Liver (tissue), 9 donors: ENCODE data around the gene LHFPL6. TPM values are rescaled to one million over a fixed set of nuclear protein-coding genes. Genes with fewer than 3 reads are reported as not detected.

Experiments used
- DNase-seq: peaks from one replicate; pipeline ENCODE4 v3.0.0-alpha.2; 2017; ENCODE audit warnings: low spot score
- H3K27ac ChIP-seq, 2 donors: one replicate each; pipeline ENCODE4 v1.7.0; 2013; ENCODE audit warnings: inconsistent platforms in 2 of 2, low read length in 2 of 2, control low read depth in 1 of 2, low read depth in 1 of 2, mild to moderate bottlenecking in 1 of 2
- H3K27me3 ChIP-seq, 4 donors: one replicate each; pipeline versions ENCODE4 v1.6.1 to v1.7.0; 2013; ENCODE audit warnings: low read length in 3 of 4, inconsistent platforms in 1 of 4, mild to moderate bottlenecking in 1 of 4, moderate library complexity in 1 of 4; ENCODE audit not compliant: control insufficient read depth in 4 of 4, insufficient read depth in 4 of 4
- H3K36me3 ChIP-seq, 4 donors: one replicate each; pipeline versions ENCODE4 v1.6.1 to v1.7.0; 2013; ENCODE audit warnings: low read length in 3 of 4, mild to moderate bottlenecking in 3 of 4, low read depth in 1 of 4, moderate library complexity in 1 of 4; ENCODE audit not compliant: control insufficient read depth in 4 of 4, insufficient read depth in 3 of 4
- H3K4me1 ChIP-seq, 4 donors: one replicate each; pipeline versions ENCODE4 v1.6.1 to v1.7.0; 2013; ENCODE audit warnings: low read length in 3 of 4, mild to moderate bottlenecking in 3 of 4, moderate library complexity in 1 of 4; ENCODE audit not compliant: control insufficient read depth in 4 of 4, insufficient read depth in 4 of 4
- H3K4me3 ChIP-seq, 3 donors: one replicate each; pipeline versions ENCODE4 v1.6.1 to v1.7.0; 2013; ENCODE audit warnings: low read length in 3 of 3, control low read depth in 1 of 3, low read depth in 1 of 3, mild to moderate bottlenecking in 1 of 3
- H3K9ac ChIP-seq, 2 donors: one replicate each; pipeline ENCODE4 v1.7.0; 2013; ENCODE audit warnings: low read length in 2 of 2, mild to moderate bottlenecking in 2 of 2, moderate library complexity in 2 of 2, control low read depth in 1 of 2, low read depth in 1 of 2
- H3K9me3 ChIP-seq, 4 donors: one replicate each; pipeline versions ENCODE4 v1.6.1 to v1.7.0; 2013; ENCODE audit warnings: low read length in 3 of 4; ENCODE audit not compliant: control insufficient read depth in 4 of 4
- ATF3 ChIP-seq: IDR thresholded peaks from 2 replicates; pipeline ENCODE4 v1.6.1; 2016; ENCODE audit warnings: antibody characterized with exemption
- CTCF ChIP-seq: fragments of 150-350 bp; IDR thresholded peaks from 2 replicates; pipeline ENCODE4 v1.5.1; 2017; ENCODE audit warnings: improper control_type of control experiment, low read depth, low read length; ENCODE audit not compliant: missing input control
- EGR1 ChIP-seq, 2 donors: IDR thresholded peaks; 2 replicates each; pipeline ENCODE4 v1.6.1; 2016 to 2018; ENCODE audit warnings: antibody characterized with exemption in 2 of 2, low read depth in 2 of 2
- FOXA1 ChIP-seq: IDR thresholded peaks from 2 replicates; pipeline ENCODE4 v1.6.1; 2016; ENCODE audit warnings: antibody characterized with exemption
- FOXA2 ChIP-seq: IDR thresholded peaks from 2 replicates; pipeline ENCODE4 v1.6.1; 2016; ENCODE audit warnings: antibody characterized with exemption
- GABPA ChIP-seq, 2 donors: IDR thresholded peaks in 1 of 2; conservative IDR thresholded peaks in 1 of 2; 2 replicates each; pipeline ENCODE4 v1.6.1; 2016; ENCODE audit warnings: antibody characterized with exemption in 2 of 2, mild to moderate bottlenecking in 1 of 2, moderate library complexity in 1 of 2
- HNF4A ChIP-seq, 2 donors: conservative IDR thresholded peaks; 2 replicates each; pipeline ENCODE4 v1.6.1; 2016; ENCODE audit warnings: antibody characterized with exemption in 2 of 2, mild to moderate bottlenecking in 2 of 2
- HNF4G ChIP-seq: IDR thresholded peaks from 2 replicates; pipeline ENCODE4 v1.6.1; 2016; ENCODE audit warnings: antibody characterized with exemption
- JUND ChIP-seq, 2 donors: IDR thresholded peaks; 2 replicates each; pipeline ENCODE4 v1.6.1; 2016; ENCODE audit warnings: antibody characterized with exemption in 2 of 2
- MAX ChIP-seq: IDR thresholded peaks from 2 replicates; pipeline ENCODE4 v1.6.1; 2016; ENCODE audit warnings: antibody characterized with exemption
- NR2F2 ChIP-seq: IDR thresholded peaks from 2 replicates; pipeline ENCODE4 v1.6.1; 2016; ENCODE audit warnings: antibody characterized with exemption
- RAD21 ChIP-seq, 2 donors: IDR thresholded peaks; 2 replicates each; pipeline ENCODE4 v1.6.1; 2016; ENCODE audit warnings: antibody characterized with exemption in 2 of 2, mild to moderate bottlenecking in 2 of 2
- RXRA ChIP-seq, 2 donors: IDR thresholded peaks; 2 replicates each; pipeline ENCODE4 v1.6.1; 2017 to 2018; ENCODE audit warnings: antibody characterized with exemption in 2 of 2, mild to moderate bottlenecking in 1 of 2
- SP1 ChIP-seq: IDR thresholded peaks from 2 replicates; pipeline ENCODE4 v1.6.1; 2018; ENCODE audit warnings: antibody characterized with exemption, mild to moderate bottlenecking
- TAF1 ChIP-seq: conservative IDR thresholded peaks from 2 replicates; pipeline ENCODE4 v1.6.1; 2016; ENCODE audit warnings: antibody characterized with exemption, mild to moderate bottlenecking
- YY1 ChIP-seq: IDR thresholded peaks from 2 replicates; pipeline ENCODE4 v1.6.1; 2016; ENCODE audit warnings: antibody characterized with exemption, mild to moderate bottlenecking
- ZBTB33 ChIP-seq: IDR thresholded peaks from 2 replicates; pipeline ENCODE4 v1.6.1; 2016; ENCODE audit warnings: antibody characterized with exemption
- WGBS: extraction: QIAGEN DNeasy Blood & Tissue Kit; methylation state at CpG from one replicate; pipeline ENCODE4 v1.1.7; 2013; 5-methylcytosine and 5-hydroxymethylcytosine counted together
- polyA plus RNA-seq, 2 donors: library from polyadenylated mRNA; stranded (reverse) in 1 of 2; unstranded in 1 of 2; fragments of 200-250 nt in 1 of 2; fragments of >200 nt in 1 of 2; fragmentation: Nextera tagmentation in 1 of 2; extraction: Ambion mirVana in 1 of 2; gene quantifications; one replicate each; pipeline versions ENCODE4 v1.2.1 to v1.2.3, GENCODE V29; 2013 to 2015
- total RNA-seq, 2 donors: library from RNA; depleted of rRNA; stranded (reverse); fragments of >200 nt; gene quantifications; one replicate each; pipeline ENCODE4 v1.2.3, GENCODE V29; 2014
- TF ChIP-seq, protein P1 (sequence below): IDR thresholded peaks from 2 replicates; pipeline ENCODE4 v1.6.1; 2016; ENCODE audit warnings: antibody characterized with exemption, mild to moderate bottlenecking
- donor health status: healthy.
- donor health status: healthy.
- donor health status: healthy.
- donor health status: healthy.
- donor health status: healthy.

LHFPL6 gene
- total and polyA plus RNA-seq, 4 donors: 2.6 to 8.3 (median 5.5) TPM

GRCh38 chr13:39525506-39525905 lies 77.5 kb downstream of the LHFPL6 start:
- H3K9me3 ChIP-seq: no peaks in the 10 kb centered on the region
- TF ChIP-seq FOXA1: no peak
- no peak for TF ChIP-seq CTCF
- TF ChIP-seq GABPA (IDR thresholded peaks at IDR 0.05 in 1 of 2, conservative IDR thresholded peaks at IDR 0.05 in 1 of 2): no peak
- TF ChIP-seq JUND (IDR thresholded peaks at IDR 0.05): no peak
- no peak for TF ChIP-seq ATF3
- TF ChIP-seq YY1: no peak
- TF ChIP-seq RXRA (IDR thresholded peaks at IDR 0.05): no peak
- no peak for TF ChIP-seq MAX
- no peak for TF ChIP-seq ZBTB33
- TF ChIP-seq, protein P1, sequence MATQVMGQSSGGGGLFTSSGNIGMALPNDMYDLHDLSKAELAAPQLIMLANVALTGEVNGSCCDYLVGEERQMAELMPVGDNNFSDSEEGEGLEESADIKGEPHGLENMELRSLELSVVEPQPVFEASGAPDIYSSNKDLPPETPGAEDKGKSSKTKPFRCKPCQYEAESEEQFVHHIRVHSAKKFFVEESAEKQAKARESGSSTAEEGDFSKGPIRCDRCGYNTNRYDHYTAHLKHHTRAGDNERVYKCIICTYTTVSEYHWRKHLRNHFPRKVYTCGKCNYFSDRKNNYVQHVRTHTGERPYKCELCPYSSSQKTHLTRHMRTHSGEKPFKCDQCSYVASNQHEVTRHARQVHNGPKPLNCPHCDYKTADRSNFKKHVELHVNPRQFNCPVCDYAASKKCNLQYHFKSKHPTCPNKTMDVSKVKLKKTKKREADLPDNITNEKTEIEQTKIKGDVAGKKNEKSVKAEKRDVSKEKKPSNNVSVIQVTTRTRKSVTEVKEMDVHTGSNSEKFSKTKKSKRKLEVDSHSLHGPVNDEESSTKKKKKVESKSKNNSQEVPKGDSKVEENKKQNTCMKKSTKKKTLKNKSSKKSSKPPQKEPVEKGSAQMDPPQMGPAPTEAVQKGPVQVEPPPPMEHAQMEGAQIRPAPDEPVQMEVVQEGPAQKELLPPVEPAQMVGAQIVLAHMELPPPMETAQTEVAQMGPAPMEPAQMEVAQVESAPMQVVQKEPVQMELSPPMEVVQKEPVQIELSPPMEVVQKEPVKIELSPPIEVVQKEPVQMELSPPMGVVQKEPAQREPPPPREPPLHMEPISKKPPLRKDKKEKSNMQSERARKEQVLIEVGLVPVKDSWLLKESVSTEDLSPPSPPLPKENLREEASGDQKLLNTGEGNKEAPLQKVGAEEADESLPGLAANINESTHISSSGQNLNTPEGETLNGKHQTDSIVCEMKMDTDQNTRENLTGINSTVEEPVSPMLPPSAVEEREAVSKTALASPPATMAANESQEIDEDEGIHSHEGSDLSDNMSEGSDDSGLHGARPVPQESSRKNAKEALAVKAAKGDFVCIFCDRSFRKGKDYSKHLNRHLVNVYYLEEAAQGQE: no peak
- TF ChIP-seq FOXA2: no peak
- no peak for TF ChIP-seq NR2F2
- no peak for TF ChIP-seq HNF4A (conservative IDR thresholded peaks at IDR 0.05)
- TF ChIP-seq HNF4G: no peak
- no peak for TF ChIP-seq TAF1
- no peak for TF ChIP-seq EGR1 (IDR thresholded peaks at IDR 0.05; ENCODE audit: low read depth in 2 of 2)
- TF ChIP-seq SP1: no peak
- no peak for TF ChIP-seq RAD21 (IDR thresholded peaks at IDR 0.05)
- WGBS: 74% methylated on average over 1 of the region's 1 CpG
- no peaks in the 10 kb centered on the region for H3K36me3 ChIP-seq
- H3K9ac ChIP-seq: no peak overlapping the region
- H3K27me3 ChIP-seq: no peaks in the 10 kb centered on the region
- no peak overlapping the region for H3K4me3 ChIP-seq
- H3K4me1 ChIP-seq: peaks cover 0 to 2% (median 0%) of the 10 kb centered on the region in 4 donors
- H3K27ac ChIP-seq: no peak overlapping the region
- DNase-seq: no peak
